ENCODE data around the gene EIF2A.
"Not testable (repeated sequence)": the region's sequence is repeated elsewhere in the genome, so short reads cannot be mapped to it uniquely, and the experiment has no call there.

Gene EIF2A

DNA sequence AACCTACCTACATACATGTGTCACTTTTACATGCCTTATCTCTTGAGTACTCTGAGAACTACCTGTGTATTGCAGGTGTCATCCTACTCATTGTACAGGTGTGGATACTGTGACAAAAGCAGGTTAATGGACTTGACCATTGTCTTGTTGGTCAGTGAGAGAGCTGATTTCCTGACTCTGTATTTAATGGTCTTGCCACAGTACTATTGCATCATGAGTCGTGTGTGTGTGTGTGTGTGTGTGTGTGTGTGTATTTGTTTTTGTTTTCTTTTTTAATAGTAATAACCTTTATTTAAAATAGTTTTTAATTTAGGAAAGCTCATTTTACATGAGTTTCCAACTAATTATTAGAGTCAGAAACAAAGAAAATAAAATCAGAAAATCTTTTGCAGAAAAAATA, 64.2 kb downstream of the EIF2A start:
- no peak for DNase-seq (ENCODE audit: low read depth in 1 of 2, low spot score in 1 of 2)
- in situ Hi-C loops (cut with HindIII; ENCODE audit: low pct_unique_long_range_greater_than_20kb, low sequenced_read_pairs) = no loop called here
- no peak for TF ChIP-seq JUND (IDR thresholded peaks at IDR 0.05; ENCODE audit: low read depth)

GRCh38 chr3:150611666-150612065, 65.1 kb downstream of the EIF2A start:
- DNase-seq (ENCODE audit: low read depth in 1 of 2, low spot score in 1 of 2) = no peak
- no peak for TF ChIP-seq JUND (IDR thresholded peaks at IDR 0.05; ENCODE audit: low read depth)
- in situ Hi-C loops (cut with HindIII; ENCODE audit: low pct_unique_long_range_greater_than_20kb, low sequenced_read_pairs) = no loop called here

GRCh38 chr3:150612494-150612893, 65.9 kb downstream of the EIF2A start:
- TF ChIP-seq JUND (IDR thresholded peaks at IDR 0.05; ENCODE audit: low read depth) = no peak
- in situ Hi-C loops (cut with HindIII; ENCODE audit: low pct_unique_long_range_greater_than_20kb, low sequenced_read_pairs) = no loop called here
- DNase-seq (ENCODE audit: low read depth in 1 of 2, low spot score in 1 of 2) = no peak

DNA sequence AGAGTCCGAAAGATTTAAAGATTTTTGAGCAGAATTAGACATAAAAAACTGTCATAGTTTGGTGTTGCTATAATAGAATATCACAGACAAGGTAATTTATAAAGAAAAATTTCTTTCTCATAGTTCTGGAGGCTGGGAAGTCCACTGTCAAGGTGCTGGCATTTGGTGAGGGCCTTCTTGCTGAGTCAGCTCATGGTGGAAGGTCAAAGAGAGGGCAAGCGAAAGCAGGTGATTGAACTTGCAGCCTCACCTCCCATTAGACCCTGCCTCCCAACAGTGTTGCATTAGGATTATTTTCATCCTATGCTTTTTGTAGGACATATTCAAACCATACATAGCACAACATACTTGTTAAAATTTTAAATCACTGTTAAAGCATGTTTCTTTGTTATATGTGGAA, 66.4 kb downstream of the EIF2A start:
- DNase-seq (ENCODE audit: low read depth in 1 of 2, low spot score in 1 of 2) = no peak
- no peak for TF ChIP-seq JUND (IDR thresholded peaks at IDR 0.05; ENCODE audit: low read depth)
- in situ Hi-C loops (cut with HindIII; ENCODE audit: low pct_unique_long_range_greater_than_20kb, low sequenced_read_pairs) = no loop called here

GRCh38 chr3:150613709-150614480, 67.3 kb downstream of the EIF2A start:
- DNase-seq (ENCODE audit: low read depth in 1 of 2, low spot score in 1 of 2) = no peak
- in situ Hi-C loops (cut with HindIII; ENCODE audit: low pct_unique_long_range_greater_than_20kb, low sequenced_read_pairs) = no loop called here
- no peak for TF ChIP-seq JUND (IDR thresholded peaks at IDR 0.05; ENCODE audit: low read depth)

DNA sequence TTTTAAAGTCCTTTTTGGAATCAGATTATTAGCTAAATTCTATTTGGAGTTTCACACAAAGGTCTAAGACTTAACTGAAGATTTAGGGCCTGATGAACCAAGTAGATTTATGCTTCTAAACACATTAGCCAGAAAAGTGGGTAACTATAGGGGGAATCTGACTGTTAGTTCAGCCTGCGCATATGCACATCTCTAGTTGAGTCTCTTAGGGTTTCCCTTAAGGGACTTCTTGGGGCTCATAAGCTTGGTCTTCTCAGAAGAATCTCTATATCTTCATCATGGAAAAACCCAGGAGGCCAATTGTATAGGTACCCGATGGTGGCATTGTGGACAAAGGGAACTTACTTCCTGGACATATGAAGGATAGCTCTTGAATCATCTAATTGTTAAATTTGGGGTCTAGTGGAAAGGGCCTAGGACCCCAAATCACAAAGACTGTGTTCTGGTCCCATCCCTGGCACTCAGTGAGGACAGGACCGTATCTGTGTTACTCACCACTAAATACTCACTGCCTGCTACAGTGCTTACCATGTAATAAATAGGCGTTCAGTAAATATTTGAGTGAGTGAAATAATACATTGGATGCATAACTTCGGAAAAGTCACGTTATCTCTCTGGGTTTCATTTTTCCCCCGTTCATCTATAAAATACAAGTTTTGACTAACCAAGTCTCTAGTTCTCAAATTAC, 73.6 kb downstream of the EIF2A start:
- in situ Hi-C loops (cut with HindIII; ENCODE audit: low pct_unique_long_range_greater_than_20kb, low sequenced_read_pairs) = no loop called here
- no peak for TF ChIP-seq JUND (IDR thresholded peaks at IDR 0.05; ENCODE audit: low read depth)
- no peak for DNase-seq (ENCODE audit: low read depth in 1 of 2, low spot score in 1 of 2)

DNA sequence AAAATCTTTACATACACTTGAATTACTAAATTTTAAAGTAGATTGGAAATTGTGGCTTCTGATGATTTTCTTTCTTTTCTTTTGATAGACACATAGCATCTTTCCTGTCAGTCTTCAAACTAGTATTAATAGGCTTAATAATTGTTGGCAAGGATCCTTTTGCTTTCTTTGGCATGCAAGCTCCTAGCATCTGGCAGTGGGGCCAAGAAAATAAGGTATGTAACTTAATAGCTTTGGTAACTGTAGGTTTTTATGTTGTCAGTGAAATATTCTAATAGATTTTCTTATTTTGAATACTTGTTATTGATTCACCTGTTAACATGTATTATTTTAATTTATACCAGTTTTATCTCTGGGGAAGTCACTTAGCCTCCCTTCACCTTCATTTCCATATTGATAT, 76.4 kb downstream of the EIF2A start:
- DNase-seq (ENCODE audit: low read depth in 1 of 2, low spot score in 1 of 2); in situ Hi-C loops (cut with HindIII; ENCODE audit: low pct_unique_long_range_greater_than_20kb, low sequenced_read_pairs): not testable (repeated sequence)

GRCh38 chr3:150623945-150624344, 77.4 kb downstream of the EIF2A start:
- TF ChIP-seq JUND (IDR thresholded peaks at IDR 0.05; ENCODE audit: low read depth) = no peak
- in situ Hi-C loops (cut with HindIII; ENCODE audit: low pct_unique_long_range_greater_than_20kb, low sequenced_read_pairs) = no loop called here
- DNase-seq (ENCODE audit: low read depth in 1 of 2, low spot score in 1 of 2) = no peak

DNA sequence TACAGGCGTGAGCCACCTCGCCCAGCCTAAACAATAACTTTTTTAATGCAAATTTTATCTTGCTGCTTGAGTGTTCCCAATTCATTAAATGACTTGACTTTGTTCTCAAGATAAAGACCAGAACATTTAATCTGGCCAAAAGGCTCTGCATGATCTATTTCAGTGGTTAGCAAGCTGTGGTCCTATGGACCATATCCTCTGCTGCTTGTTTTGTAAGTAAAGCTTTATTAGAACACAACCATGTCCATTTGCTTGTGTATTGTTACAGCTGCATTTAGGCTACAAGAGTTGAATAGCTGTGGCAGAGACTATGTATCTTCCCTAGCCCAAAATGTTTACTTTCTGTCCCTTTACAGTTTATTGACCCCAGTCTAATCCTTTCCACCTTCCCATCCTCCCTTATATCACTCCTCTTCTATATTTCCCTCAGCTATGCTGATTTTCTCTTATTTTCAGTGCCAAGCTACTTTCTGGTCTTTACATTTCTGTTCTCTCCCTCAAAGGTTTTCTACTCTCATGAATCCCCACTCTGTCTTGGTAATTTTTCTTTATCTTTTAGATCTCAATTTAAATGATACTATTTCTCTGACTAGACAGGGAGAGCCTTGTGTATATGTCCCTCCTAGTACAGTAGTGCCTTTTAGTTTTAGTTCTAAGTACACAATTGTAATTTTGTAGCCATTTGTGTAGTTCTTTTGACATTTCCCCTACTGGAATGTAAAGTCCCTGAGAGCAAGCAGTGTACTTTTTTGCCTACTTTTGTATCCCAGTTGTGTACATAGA, 79.8 kb downstream of the EIF2A start:
- in situ Hi-C loops (cut with HindIII; ENCODE audit: low pct_unique_long_range_greater_than_20kb, low sequenced_read_pairs) = no loop called here
- TF ChIP-seq JUND (IDR thresholded peaks at IDR 0.05; ENCODE audit: low read depth) = no peak
- DNase-seq (ENCODE audit: low read depth in 1 of 2, low spot score in 1 of 2) = no peak

DNA sequence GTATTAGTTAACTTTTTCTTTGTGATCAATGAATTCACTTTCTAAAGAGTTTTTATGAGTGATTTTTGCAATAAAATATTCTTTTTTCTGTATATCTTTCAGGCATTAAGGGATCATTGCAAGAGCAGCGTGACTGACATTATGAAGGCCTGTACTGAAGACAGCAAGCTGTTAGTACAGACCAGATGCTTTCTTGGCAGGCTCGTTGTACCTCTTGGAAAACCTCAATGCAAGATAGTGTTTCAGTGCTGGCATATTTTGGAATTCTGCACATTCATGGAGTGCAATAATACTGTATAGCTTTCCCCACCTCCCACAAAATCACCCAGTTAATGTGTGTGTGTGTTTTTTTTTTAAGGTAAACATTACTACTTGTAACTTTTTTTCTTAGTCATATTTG, 81.0 kb downstream of the EIF2A start:
- no peak for DNase-seq (ENCODE audit: low read depth in 1 of 2, low spot score in 1 of 2)
- in situ Hi-C loops (cut with HindIII; ENCODE audit: low pct_unique_long_range_greater_than_20kb, low sequenced_read_pairs) = no loop called here
- no peak for TF ChIP-seq JUND (IDR thresholded peaks at IDR 0.05; ENCODE audit: low read depth)

GRCh38 chr3:150631515-150632221, 85.1 kb downstream of the EIF2A start:
- no peak for TF ChIP-seq JUND (IDR thresholded peaks at IDR 0.05; ENCODE audit: low read depth)
- in situ Hi-C loops (cut with HindIII; ENCODE audit: low pct_unique_long_range_greater_than_20kb, low sequenced_read_pairs) = no loop called here
- no peak for DNase-seq (ENCODE audit: low read depth in 1 of 2, low spot score in 1 of 2)

DNA sequence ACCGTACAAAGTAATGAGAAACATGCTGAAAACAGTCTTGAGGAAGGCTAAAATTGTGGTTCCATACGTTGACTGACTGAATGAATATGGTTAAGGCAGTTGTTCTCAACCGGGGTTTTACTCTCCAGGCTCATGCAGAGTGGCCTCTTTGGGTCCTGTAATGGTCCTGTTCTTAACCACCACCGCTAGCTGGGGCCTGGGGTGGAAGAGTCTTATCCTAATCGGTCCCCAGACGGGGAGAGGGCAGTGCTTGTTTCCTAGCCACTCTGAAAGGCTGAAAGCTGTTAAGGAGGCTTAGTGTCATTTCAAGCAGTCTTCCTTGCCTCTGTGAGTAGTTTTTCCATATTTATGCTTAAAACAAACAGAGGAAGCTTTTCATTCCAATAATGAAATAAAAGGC, 88.5 kb downstream of the EIF2A start:
- in situ Hi-C loops (cut with HindIII; ENCODE audit: low pct_unique_long_range_greater_than_20kb, low sequenced_read_pairs) = no loop called here
- DNase-seq (ENCODE audit: low read depth in 1 of 2, low spot score in 1 of 2) = no peak
- no peak for TF ChIP-seq JUND (IDR thresholded peaks at IDR 0.05; ENCODE audit: low read depth)
